ENCODE measurements around the gene C5AR2. TPM values are rescaled to one million over a fixed set of nuclear protein-coding genes. Genes with fewer than 3 reads are reported as not detected.
"Not testable (repeated sequence)": the region's sequence is repeated elsewhere in the genome, so short reads cannot be mapped to it uniquely, and the experiment has no call there.

C5AR2 gene
- not detected in 2 replicates for total RNA-seq

GRCh38 chr19:47331931-47332547 lies at the start of gene C5AR2:
Gene C5AR2 (plus strand): TSS chr19:47332175. CDS start chr19:47340800, 8,625 bp downstream.
- H3K4me3 ChIP-seq (ENCODE audit: low read depth, low read length), result no peak within 1 kb of the TSS
- no peak for TF ChIP-seq CTCF (conservative IDR thresholded peaks at IDR 0.05; ENCODE audit: low read depth, low read length)
- DNase-seq (ENCODE audit: low read depth), result no peak

- H3K4me3 ChIP-seq (ENCODE audit: low read depth, low read length), result no peak overlapping the region
- no peak for DNase-seq (ENCODE audit: low read depth)
- no peak for TF ChIP-seq CTCF (conservative IDR thresholded peaks at IDR 0.05; ENCODE audit: low read depth, low read length)
Measured at GRCh38 chr19:47283405-47284059, 48.4 kb upstream of the C5AR2 start.

GRCh38 chr19:47284324-47284899 lies 47.6 kb upstream of the C5AR2 start:
- peak; percentile 82 for TF ChIP-seq CTCF (conservative IDR thresholded peaks at IDR 0.05; ENCODE audit: low read depth, low read length)
- DNase-seq (ENCODE audit: low read depth), result no peak
- H3K4me3 ChIP-seq (ENCODE audit: low read depth, low read length), result no peak overlapping the region

GRCh38 chr19:47296036-47296435 lies 35.9 kb upstream of the C5AR2 start:
- peak; percentile 72 for TF ChIP-seq CTCF (conservative IDR thresholded peaks at IDR 0.05; ENCODE audit: low read depth, low read length)
- H3K4me3 ChIP-seq (ENCODE audit: low read depth, low read length), result no peak overlapping the region
- no peak for DNase-seq (ENCODE audit: low read depth)

- H3K4me3 ChIP-seq (ENCODE audit: low read depth, low read length); DNase-seq (ENCODE audit: low read depth): not testable (repeated sequence)
Measured at GRCh38 chr19:47300867-47301266, 31.1 kb upstream of the C5AR2 start.

- no peak for TF ChIP-seq CTCF (conservative IDR thresholded peaks at IDR 0.05; ENCODE audit: low read depth, low read length)
- H3K4me3 ChIP-seq (ENCODE audit: low read depth, low read length), result no peak overlapping the region
- no peak for DNase-seq (ENCODE audit: low read depth)
Measured at GRCh38 chr19:47302249-47302648, 29.7 kb upstream of the C5AR2 start.

- no peak overlapping the region for H3K4me3 ChIP-seq (ENCODE audit: low read depth, low read length)
- no peak for DNase-seq (ENCODE audit: low read depth)
- TF ChIP-seq CTCF (conservative IDR thresholded peaks at IDR 0.05; ENCODE audit: low read depth, low read length), result no peak
Measured at GRCh38 chr19:47303966-47304365, 28.0 kb upstream of the C5AR2 start.

All from epithelial cell of proximal tubule (primary cell).